HG03565 (cell line): ENCODE results near the gene SNAI1.
"Not testable (repeated sequence)": the region's sequence is repeated elsewhere in the genome, so short reads cannot be mapped to it uniquely, and the experiment has no call there.

ENCODE experiments used
- ATAC-seq: cut with Tn5 transposase; IDR thresholded peaks from one replicate; pipeline ENCODE4 v1.9.1; 2021; ENCODE audit warnings: mild to moderate bottlenecking, moderate library complexity; ENCODE audit not compliant: unreplicated experiment

SNAI1 gene

GRCh38 chr20:49961413-49961812 lies 21.4 kb upstream of the SNAI1 start:
- no peak for ATAC-seq

DNA sequence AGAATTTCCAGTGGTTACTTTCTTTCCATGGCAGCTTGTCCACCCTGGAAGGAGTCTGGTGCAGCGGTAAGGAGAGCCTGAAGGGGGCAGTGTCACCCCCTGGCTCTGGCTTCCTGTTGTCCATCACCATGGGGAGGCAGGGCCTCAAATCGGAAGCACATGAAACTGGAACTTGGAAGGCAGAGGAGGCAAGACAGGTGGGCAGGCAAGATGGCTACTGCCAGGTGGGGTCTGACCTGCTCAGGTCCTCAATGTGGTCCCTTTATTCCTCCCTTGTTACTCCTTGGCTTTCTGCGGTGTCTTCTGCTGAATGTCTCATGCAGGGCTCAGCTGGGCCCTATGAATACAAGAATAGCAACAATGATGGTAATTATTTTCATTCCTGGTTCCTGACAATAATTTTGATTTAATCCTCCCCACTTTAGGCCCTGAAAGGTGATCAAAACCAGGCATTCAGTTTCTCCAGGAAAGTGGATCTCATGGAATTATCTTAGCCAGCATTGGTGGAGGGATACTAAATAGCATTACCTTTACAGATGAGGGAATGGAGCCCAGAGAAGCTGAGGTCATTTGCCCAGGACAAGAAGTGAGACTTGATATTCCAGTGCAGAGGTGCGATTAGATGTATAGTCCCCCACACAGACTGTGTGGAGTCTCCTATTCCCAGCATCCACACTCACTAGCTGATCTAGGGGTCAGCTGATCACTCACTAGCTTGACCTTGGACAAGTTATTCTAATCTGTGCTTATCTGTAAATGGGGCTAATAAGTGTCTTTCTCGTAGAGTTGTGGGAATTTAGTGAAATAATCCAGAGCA lies 17.6 kb upstream of the SNAI1 start:
- ATAC-seq, result no peak

DNA sequence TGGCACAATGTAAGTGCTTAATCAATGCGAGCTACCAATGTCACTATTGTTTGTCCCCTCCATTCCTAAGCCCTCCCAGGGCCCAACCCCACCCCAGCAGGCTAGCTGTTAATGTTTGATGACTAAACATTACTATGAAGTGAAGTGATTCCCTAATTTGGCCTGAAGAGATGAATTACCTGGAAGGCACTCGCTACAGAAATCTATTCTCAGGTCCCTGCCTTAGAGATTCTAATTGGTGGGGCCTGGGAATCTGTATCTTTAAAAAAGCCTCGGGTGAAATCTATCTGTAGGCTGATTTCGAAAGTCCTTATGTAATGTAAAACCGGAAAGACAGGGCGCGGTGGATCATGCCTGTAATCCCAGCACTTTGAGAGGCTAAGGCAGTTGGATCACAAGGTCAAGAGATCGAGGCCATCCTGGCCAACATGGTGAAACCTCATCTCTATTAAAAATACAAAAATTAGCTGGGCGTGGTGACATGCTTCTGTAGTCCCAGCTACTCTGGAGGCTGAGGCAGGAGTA lies 16.9 kb upstream of the SNAI1 start:
- ATAC-seq, result no peak

DNA sequence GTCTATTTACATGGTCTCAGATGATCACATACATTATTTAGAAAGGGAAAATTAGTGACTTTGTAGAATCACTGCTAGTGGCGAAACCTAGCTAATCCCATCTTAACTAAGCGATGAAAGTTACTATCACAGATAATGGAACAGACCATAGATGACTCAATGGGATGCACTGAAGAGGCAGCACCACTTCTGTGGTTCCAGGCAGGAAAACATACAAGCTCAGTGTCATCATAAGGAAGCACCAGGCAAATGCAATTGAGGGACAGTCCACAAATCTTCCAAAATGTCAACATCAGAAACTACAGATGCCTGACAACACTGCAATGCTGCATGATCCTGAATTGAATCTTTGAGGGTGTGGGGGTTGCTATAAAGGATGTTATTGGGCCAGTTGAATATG lies 15.9 kb upstream of the SNAI1 start:
- no peak for ATAC-seq

DNA sequence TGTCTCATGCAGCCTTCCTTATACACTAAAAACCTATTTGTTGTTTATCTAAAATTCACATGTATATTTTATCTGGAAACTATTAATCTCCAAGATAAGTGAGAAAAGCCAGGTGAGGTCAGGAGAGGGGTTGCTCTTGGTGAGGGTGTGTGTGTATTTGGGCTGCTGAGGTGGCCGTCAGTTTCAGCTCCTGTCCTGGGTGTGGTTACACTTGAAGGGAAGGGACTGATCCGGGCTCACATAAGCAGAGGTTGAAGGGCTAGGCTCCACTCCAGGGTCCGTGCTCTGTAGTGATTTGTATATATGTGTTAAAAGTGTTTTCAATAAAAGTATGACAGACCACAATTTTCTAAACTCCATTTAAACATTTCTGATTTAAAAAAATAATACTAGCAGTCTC lies 13.5 kb upstream of the SNAI1 start:
- ATAC-seq, result no peak

DNA sequence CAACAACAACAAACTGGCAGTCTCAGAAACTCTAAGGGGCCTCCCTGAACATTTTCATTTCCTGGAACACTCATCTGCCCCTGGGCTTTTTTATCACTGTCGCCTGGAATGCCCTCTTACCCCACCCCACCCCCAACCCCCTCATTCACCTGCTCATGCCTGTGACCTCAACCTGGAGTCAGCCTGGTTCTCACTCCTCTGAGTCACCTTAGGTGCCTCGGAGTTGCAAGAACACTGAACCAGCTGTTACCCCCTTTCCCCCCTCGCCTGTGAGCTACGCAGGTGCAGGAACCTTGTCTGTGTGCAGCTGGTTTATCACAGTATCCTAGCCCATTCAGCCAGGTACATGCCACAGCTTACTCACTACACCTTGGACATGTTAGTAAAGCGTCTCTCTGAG lies 12.8 kb upstream of the SNAI1 start:
- ATAC-seq, result no peak

- no peak for ATAC-seq
Observed at GRCh38 chr20:49970498-49970897, 12.3 kb upstream of the SNAI1 start.

- ATAC-seq, result no peak
Observed at GRCh38 chr20:49973981-49974380, 8.8 kb upstream of the SNAI1 start.

DNA sequence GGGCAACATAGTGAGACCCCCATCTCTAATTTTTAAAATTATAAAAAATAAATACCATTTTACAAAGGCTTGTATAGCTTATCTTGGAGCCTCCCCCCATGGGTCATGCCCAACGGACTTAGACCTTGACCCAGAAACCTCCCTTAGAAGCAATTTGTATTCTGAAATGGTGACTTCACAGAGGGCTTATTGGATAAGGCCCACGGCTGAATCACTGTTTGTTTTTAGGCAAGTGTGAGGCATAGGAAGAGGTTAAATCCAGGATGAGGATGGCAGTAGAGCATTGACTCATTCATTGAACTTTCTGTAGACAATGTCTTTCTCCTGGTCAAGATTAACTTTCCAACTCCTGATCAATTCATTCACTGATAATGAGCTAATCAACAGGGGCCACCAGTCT lies 6.2 kb upstream of the SNAI1 start:
- no peak for ATAC-seq

DNA sequence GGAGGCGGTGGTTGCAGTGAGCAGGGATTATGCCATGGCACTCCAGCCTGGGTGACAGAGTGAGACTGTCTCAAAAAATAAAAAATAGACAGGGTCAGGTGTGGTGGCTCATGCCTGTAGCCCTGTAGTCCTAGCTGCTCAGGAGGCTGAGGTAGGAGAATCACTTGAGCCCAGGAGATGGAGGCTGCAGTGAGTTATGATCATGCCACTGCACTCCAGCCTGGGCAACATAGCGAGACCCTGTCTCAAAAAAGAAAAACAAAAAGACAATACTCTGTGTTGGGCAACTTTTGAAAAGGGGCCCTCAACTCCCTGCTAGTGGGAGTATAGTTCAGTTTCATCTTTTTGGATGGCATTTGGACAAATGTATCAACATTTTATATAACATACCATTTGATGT lies 5.0 kb upstream of the SNAI1 start:
- not testable (repeated sequence) for ATAC-seq

- no peak for ATAC-seq
Observed at GRCh38 chr20:49978685-49979029, 4.1 kb upstream of the SNAI1 start.

GRCh38 chr20:49979030-49979832 lies 3.5 kb upstream of the SNAI1 start:
- no peak for ATAC-seq

GRCh38 chr20:49980140-49981008 lies 2.4 kb upstream of the SNAI1 start:
- no peak for ATAC-seq

- no peak for ATAC-seq
Observed at GRCh38 chr20:49981218-49982071, 1.3 kb upstream of the SNAI1 start.

DNA sequence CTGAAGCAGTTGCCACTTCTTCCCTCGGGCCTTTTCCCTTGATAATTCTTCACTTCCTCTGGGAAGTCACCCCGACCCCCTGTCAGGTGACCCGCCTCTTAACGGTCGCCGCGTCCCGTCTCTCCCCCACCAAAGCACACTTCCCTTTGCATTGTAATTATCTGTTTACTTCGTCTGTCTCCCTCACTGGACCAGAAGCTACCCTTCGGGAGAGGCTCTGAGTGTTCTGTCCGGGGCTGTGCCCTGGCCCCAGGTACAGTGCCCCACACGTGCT lies 771 bp upstream of the SNAI1 start:
- ATAC-seq, result no peak

GRCh38 chr20:49983123-49983847 lies 505 bp downstream of the SNAI1 start:
- ATAC-seq, result no peak

DNA sequence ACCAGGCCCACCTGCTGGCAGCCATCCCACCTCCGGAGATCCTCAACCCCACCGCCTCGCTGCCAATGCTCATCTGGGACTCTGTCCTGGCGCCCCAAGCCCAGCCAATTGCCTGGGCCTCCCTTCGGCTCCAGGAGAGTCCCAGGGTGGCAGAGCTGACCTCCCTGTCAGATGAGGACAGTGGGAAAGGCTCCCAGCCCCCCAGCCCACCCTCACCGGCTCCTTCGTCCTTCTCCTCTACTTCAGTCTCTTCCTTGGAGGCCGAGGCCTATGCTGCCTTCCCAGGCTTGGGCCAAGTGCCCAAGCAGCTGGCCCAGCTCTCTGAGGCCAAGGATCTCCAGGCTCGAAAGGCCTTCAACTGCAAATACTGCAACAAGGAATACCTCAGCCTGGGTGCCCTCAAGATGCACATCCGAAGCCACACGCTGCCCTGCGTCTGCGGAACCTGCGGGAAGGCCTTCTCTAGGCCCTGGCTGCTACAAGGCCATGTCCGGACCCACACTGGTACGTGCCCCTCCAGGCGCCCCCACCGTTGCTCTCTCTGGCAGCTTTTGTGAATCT lies 1.1 kb downstream of the SNAI1 start:
- no peak for ATAC-seq

DNA sequence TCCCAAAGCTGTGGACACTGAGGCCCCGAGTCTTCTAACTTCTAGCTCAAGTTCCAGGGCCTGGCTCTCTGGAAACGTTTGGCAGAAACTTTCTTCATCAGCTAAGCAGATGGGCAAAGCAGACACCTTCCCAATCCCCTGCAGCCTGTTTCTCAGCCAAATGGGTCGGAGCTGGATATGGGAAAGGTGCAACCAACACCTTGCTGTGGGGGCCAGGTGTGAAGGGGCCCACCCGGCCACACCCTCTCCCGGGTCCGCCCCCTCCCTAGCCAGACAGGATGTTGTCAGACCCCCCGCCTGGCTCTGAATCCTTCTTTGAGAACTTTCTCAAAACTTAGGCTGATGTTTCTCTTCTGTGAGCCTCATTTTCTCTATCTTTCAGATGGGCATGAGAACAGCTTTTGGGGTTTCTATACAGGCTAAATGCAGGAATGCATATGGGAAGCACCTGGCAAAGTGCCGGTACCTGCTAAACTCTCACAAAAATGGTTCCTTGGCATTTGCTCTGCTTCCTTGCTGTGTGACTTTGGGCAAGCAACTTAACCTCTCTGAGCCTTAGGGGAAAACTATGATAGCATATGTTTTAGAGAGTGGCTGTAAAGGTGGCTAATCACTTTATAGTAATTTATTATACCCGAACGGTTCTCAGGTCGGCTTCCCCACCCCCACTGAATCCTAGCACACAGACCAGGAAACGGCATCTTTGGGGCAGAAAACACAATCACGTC lies 1.8 kb downstream of the SNAI1 start:
- ATAC-seq, result no peak

DNA sequence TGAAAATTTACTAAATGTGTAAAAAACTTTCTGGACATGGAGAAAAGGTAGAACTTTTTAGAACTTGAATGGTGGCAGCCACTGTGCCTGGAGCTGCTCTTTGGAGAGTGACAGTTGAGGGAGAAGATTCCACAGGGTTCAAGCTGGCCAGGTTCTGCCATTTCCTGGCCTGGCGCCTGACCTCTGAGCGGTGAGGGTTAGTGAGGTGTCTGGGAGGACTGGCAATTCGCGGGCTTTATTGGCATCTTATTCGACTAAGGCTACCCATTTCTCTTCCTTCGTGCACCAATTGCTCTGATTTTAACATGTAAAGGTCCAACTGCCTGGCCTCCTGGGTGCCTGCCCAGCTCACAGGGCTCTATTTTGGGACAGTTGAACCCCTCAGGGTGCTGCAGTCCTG lies 2.4 kb downstream of the SNAI1 start:
- ATAC-seq, result no peak
